ENCODE data around the gene C2orf92. TPM values are rescaled to one million over a fixed set of nuclear protein-coding genes. Genes with fewer than 3 reads are reported as not detected.

The C2orf92 gene
- total and polyA plus RNA-seq, 12 donors = 0.83 to 25.4 (median 2.9) TPM

DNA sequence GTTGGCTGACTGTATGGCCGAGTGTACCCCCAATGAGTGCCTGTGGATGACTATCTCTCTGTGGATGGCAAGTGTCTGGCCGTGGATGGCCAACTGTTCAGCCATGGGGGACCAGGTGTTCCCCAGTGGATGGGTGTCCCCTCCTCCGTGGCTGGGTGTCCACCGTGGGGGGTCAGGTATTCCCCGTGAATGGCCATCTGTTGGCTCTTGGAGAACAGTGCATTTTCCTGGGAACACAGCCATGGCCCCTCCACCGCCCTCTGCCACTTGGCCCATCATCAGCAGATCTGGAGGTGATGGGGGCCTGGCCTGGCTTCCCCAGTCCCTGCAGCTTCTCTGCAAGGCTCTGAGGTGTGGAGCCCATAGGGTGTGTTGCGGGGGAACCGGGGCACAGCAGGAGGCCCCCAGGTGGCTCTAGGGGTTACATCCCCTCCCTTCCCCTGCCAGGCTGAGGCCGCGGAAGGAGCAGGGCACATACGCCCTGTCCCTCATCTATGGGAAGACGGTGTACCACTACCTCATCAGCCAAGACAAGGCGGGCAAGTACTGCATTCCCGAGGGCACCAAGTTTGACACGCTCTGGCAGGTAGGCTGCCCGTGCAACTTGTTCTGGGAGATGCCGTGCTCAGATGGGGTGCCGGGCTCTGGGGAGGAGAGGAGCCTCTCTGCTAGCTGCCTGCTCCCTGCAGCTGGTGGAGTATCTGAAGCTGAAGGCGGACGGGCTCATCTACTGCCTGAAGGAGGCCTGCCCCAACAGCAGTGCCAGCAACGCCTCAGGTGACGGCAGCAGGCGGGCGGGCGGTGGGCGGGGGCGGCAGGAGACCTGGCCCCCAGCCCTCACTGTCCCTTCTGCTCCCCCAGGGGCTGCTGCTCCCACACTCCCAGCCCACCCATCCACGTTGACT, 63.2 kb downstream of the C2orf92 start:
- Histone ChIP-seq H3K9me3 (peaks cover 0 to 15% (median 8%) of the 10 kb centered on the region in 11 donors), H3K36me3 (peaks cover 0 to 4% (median 0%) of the 10 kb centered on the region in 9 donors), H3K27me3 (no peaks in the 10 kb centered on the region), H3K4me1 (peaks cover 0 to 14% (median 7%) of the 10 kb centered on the region in 9 donors), H3K27ac (no peak overlapping the region), H3K4me3 (no peak overlapping the region)
- ATAC-seq = no peak
- DNase-seq = no peak
- intact Hi-C loops (cut with DNase I) = loop anchor here in 1 of 10 donors (10.0 kb wide), 1 partner anchor 652 kb away; no protein-coding TSS in a partner anchor
- TF ChIP-seq, protein P1, sequence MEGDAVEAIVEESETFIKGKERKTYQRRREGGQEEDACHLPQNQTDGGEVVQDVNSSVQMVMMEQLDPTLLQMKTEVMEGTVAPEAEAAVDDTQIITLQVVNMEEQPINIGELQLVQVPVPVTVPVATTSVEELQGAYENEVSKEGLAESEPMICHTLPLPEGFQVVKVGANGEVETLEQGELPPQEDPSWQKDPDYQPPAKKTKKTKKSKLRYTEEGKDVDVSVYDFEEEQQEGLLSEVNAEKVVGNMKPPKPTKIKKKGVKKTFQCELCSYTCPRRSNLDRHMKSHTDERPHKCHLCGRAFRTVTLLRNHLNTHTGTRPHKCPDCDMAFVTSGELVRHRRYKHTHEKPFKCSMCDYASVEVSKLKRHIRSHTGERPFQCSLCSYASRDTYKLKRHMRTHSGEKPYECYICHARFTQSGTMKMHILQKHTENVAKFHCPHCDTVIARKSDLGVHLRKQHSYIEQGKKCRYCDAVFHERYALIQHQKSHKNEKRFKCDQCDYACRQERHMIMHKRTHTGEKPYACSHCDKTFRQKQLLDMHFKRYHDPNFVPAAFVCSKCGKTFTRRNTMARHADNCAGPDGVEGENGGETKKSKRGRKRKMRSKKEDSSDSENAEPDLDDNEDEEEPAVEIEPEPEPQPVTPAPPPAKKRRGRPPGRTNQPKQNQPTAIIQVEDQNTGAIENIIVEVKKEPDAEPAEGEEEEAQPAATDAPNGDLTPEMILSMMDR (IDR thresholded peaks at IDR 0.05) = no peak
- WGBS, 2 donors = 95 to 96% methylated on average over 23 to 28 of the region's 28 CpGs

DNA sequence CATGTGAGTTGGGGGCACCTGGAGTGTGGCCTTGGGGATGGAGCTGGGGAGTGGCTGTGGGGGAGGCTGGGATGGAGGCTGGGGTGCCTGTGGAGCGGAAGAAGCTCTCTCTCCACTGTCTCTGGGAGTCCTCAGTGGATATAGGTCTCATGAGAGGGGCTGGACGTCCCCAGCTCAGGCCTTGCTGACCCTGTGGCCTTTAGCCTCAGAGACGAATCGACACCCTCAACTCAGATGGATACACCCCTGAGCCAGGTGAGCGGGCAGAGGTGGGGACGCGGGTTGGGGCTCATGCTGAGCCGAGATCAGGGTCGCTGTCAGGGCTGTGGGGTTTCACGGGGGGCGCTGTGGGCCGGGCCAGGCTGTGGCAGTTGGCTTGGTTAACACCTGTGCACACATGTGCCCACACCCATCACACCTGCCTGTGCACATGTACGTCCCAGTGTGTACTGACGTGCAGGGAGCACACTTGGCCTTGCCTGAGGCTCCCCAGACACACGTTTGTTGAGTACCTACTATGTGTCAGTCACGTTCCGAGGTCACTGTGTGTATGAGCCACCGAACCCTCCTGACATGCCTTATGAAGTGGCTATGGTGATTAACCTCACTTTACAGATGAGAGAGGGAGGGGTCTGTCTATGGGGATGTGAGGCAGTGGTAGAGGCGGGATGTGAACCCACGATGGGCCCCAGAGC, 64.0 kb downstream of the C2orf92 start:
- Histone ChIP-seq H3K27ac (no peak overlapping the region), H3K9me3 (peaks cover 0 to 15% (median 8%) of the 10 kb centered on the region in 11 donors), H3K27me3 (no peaks in the 10 kb centered on the region), H3K4me1 (peaks cover 0 to 6% (median 0%) of the 10 kb centered on the region in 9 donors), H3K36me3 (peaks cover 0 to 4% (median 0%) of the 10 kb centered on the region in 9 donors), H3K4me3 (no peak overlapping the region)
- DNase-seq (no peak), ATAC-seq (no peak)
- whole genome bisulfite sequencing, 2 donors = 90 to 91% methylated on average over 20 of the region's 20 CpGs
- intact Hi-C loops (cut with DNase I) = loop anchor here in 1 of 10 donors (10.0 kb wide), 1 partner anchor 651 kb away; no protein-coding TSS in a partner anchor
- TF ChIP-seq, protein P1 (IDR thresholded peaks at IDR 0.05) = no peak

DNA sequence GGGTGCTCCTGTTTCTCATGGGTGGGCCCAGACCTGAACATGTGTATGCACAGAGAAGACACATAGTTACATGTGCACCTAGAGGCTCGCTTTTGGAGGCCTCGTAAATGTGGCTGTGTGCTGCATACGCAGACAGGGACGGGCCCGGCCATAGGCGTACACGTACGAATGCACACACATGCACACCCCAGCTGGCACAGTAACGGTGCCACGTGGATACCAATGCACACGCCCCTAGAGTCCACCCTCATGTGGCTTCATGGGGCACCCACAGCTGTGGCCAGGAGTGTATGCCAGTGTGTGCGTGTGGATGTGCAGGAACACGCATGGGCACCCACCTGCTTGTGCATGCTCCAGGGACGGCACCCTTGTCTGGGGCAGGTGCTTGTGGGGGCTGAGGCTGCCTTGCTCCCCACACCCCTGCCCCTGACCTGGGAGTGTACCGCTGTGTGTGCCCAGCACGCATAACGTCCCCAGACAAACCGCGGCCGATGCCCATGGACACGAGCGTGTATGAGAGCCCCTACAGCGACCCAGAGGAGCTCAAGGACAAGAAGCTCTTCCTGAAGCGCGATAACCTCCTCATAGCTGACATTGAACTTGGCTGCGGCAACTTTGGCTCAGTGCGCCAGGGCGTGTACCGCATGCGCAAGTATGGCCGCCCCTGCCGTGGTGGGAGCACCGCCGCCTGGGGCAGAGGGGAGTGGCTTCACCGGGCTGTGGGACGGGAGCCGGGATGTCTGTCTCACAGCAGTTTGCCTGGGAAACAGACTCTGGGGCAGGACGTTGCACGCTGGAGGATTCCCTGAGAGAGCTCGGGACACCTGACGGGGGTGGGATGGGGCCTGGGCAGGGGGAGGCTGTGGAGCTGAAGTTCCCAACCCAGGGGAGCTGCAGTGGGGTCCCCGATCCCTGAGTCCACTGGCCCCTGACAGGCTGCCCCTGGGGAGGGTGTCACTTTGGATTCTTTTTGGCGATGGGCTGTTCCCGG, 64.8 kb downstream of the C2orf92 start:
- peaks cover 0 to 4% (median 0%) of the 10 kb centered on the region in 9 donors for H3K36me3 ChIP-seq
- no peaks in the 10 kb centered on the region for H3K27me3 ChIP-seq
- H3K27ac ChIP-seq = no peak overlapping the region
- H3K4me1 ChIP-seq = peaks cover 0 to 5% (median 0%) of the 10 kb centered on the region in 9 donors
- WGBS, 2 donors = 94 to 95% methylated on average over 44 of the region's 44 CpGs
- DNase-seq (no peak), ATAC-seq (no peak)
- H3K9me3 ChIP-seq = peaks cover 0 to 15% (median 8%) of the 10 kb centered on the region in 11 donors
- H3K4me3 ChIP-seq = no peak overlapping the region
- TF ChIP-seq, protein P1 (IDR thresholded peaks at IDR 0.05) = no peak
- intact Hi-C loops (cut with DNase I) = loop anchor here in 1 of 10 donors (10.0 kb wide), 1 partner anchor 650 kb away; no protein-coding TSS in a partner anchor
